Activated CD8-positive, alpha-beta memory T cell treated with anti-CD3 and anti-CD28 coated beads, Interleukin-2, amount 50 U/mL, for 4 hours (primary cell): ENCODE data around the gene TRMT44.

ENCODE experiments used
- DNase-seq: peaks from one replicate; pipeline ENCODE4 v3.0.0-alpha.2; 2020

The TRMT44 gene

DNA sequence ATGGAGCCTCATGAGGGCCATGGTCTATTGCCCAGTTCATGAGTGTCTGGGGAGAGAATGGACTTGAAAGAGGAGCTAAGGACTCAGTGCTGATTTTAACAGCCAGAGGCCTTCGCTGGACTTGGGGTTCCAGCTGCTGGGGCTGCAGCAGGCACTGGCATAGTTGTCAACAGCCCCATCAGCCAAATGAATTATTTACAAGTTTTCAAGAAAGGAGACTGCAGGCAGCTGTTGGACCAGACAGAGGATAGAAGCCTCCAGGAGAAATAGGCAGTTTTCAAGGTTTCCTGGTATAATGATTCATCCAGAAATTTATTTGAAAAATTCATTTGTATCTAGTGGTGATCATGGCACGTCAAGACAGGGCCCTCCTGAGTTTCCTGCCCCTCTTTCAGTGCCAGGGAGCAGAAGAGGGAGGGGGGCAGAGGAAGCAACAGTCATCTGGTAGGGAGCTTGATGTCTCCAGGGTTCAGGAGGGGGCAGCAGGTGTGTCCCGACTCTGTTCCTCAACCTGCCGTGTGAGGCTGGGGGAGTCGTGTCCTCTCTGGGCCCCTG lies 76.5 kb downstream of the TRMT44 start:
- no peak for DNase-seq

DNA sequence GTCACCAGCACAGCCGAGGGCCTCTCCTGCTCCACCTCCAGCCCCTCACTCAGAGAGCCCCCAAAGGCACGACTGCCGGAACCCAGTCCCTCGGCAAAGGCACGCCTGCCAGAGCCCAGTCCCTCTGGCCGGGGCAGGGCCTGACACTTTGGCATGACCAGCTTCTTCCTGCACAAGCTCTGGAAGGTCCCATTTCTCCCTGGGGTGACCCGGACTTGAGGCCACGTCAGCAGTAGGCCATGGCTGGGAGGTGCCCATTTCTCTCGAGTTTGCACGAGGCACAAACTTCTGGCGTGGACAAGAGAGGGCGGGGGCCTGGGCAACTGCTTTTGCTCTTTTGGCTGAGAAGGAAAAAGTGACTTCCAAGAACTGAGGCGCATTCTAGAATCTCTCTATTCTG lies 77.4 kb downstream of the TRMT44 start:
- DNase-seq, result no peak

DNA sequence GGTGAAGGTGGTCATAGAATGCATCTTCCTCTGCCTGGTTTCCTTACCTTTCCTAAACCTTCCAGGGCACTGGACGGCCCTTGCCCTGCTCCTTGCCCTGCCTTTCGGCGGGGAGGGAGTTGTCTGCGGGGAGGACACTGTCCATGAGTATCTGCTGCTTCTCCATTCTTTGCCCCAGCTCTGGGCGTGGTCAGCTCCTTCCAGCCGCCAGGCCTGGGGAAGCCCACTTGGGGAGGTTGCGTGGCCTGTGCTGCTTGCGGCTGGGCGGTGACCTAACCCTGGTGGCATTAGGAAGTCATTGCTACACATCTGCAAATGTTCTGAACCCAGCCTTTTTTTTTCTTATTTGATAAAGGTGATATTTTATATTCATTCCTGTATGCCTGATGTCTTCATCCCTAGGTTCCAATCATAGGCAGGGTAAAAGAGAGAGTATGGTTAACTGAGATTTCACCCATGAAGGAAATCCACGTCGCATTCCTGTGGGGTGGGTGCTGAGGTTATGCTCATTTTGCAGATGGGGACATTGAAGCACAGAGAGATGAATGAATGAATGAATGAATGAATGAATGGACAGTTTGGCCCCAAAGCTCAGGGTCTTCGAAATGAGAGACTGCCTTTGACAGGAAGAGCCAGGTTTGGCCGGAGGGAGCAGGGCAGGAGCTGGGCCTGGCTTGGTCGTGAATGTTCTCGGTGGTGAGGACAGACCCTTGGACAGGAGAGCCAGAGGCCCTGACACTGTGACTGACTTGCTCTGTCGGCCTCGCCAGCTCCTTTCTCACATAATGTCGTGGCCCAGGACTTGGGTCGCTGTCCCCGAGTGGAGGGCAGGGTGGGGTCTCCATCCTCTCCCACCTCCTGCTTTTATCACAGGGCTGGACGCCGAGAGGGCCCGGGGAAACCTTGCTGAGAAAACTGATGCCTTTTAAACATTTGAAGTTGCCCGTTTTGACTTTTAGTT lies 81.9 kb downstream of the TRMT44 start:
- DNase-seq, result no peak

DNA sequence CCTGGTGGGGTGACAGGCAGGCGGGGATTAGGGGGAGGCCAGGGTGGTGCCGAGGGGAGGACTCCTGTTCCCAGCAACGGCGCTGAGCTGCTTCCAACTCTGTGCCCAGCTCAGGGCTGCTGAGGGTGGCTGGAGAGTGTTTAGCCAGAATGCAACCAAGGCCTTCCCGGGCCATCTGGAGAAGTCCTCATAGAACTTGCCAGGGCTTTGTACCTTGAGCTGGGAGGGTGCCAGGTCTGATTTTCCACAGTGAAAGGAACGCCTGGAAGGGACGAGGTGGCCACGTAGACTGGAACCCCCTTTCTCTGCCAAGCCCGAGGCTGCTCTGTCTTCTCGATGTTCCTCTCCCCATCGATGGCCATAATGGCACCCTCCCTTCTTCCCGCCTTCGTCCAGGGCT lies 82.6 kb downstream of the TRMT44 start:
- DNase-seq, result no peak

DNA sequence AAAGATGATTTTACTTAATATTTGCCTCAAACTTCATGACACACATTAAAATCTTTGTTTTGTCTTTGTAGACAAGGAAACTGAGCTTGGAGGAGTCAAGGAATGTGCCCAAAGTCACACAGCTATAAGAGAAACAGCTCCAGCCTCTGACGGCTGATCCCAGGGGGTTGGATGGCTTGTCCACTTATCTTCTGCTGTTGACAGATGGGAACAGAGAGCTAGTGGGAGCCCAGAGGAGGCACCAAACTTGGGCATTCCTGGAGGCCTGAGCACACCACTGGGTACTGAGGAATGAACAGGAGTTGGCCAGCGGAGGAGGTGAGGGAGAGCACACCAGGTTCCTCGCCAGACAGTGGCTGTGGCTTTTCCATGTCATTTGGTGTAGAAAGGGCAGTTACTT lies 83.2 kb downstream of the TRMT44 start:
- no peak for DNase-seq

DNA sequence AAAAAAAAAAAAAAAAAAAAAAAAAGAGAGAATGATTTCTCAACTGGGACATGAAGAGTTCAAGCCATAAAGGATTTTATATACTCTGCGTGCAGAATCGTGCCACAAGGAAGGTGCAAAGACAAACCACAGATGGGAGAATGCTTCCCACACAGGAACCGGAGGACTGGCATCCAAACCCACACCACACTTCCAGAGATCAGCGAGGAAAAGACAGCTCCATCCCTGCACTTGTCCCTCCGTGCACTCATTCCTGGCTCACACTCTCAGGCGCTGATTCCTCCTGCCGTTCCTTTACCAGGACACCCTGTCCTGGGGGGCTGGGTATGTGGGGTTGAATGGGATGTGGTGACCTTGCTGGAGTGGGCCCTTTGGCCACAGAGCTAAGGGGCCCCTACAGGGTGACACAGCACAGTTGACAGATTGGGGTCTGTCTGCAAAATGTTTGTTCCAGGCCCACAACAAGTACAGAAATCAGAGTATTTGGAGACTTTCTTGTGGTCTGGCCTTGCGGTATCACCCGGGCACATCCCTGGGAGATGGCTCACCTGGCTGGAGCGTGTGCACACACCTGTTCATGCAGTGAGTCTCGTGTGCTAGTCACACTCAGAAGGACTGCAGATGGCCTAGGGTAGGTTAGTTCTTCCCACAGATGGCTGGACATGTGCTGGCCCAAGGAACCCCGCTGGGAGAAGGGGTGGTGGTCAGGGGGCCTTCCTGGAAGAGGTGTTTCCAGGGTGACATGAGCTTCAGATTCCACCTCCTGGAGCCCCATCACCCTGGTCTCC lies 84.2 kb downstream of the TRMT44 start:
- no peak for DNase-seq

DNA sequence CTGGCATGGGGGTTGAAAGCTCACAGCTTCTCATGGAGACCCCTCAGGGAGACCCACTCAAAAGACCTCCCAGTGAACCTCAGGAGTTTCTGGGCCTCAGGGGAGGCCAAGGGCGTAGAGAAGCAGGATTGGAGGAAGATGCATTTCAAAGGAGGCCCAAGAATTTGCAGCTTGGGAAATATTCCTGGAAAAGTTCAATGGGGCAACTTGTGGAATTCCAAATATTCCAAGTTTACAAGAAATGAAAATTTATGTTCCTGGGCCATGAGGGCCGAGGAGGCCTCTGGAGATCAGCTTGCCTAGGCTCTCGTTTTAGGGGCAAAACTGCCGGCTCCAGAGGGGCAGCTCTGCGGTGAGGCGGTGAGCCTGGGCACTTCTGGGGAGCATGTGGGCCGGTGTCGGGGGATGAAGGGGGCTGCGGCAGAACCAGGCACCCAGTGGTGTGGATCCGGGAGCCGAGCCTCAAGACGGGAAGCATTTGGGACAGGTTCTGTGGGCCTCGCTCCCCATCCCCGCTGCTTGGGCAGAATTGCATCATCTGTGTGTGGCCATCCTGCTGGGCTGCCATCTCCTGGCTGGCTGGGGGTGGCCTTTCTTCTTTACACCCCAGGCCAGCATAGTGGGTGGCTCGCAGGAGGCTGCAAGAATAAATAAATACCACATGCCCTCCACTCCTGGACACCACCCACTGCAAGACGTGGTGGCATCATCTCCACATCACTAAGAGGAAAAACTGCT lies 85.0 kb downstream of the TRMT44 start:
- no peak for DNase-seq
